HG03558 (cell line): ENCODE measurements around the gene BCKDK.
"Not testable (repeated sequence)": the region's sequence is repeated elsewhere in the genome, so short reads cannot be mapped to it uniquely, and the experiment has no call there.

Experiments
- ATAC-seq: cut with Tn5 transposase; IDR thresholded peaks from one replicate; pipeline ENCODE4 v1.9.1; 2021; ENCODE audit warnings: moderate number of reproducible peaks; ENCODE audit not compliant: unreplicated experiment; ENCODE audit errors: extremely low read depth

The BCKDK gene

GRCh38 chr16:31136822-31137499, 28.8 kb downstream of the BCKDK start:
- ATAC-seq, result not testable (repeated sequence)

- ATAC-seq, result no peak
Observed at GRCh38 chr16:31138621-31139578, 30.7 kb downstream of the BCKDK start.

- not testable (repeated sequence) for ATAC-seq
Observed at GRCh38 chr16:31141071-31141469, 32.9 kb downstream of the BCKDK start.

GRCh38 chr16:31141489-31142108, 33.4 kb downstream of the BCKDK start:
- no peak for ATAC-seq

GRCh38 chr16:31142109-31143010, 34.2 kb downstream of the BCKDK start:
- ATAC-seq, result peak; percentile 73

- ATAC-seq, result no peak
Observed at GRCh38 chr16:31143011-31143693, 35.0 kb downstream of the BCKDK start.

- no peak for ATAC-seq
Observed at GRCh38 chr16:31143694-31144148, 35.5 kb downstream of the BCKDK start.

GRCh38 chr16:31144418-31144817, 36.2 kb downstream of the BCKDK start:
- ATAC-seq, result not testable (repeated sequence)

- ATAC-seq, result no peak
Observed at GRCh38 chr16:31145398-31145990, 37.3 kb downstream of the BCKDK start.

- no peak for ATAC-seq
Observed at GRCh38 chr16:31147574-31147973, 39.4 kb downstream of the BCKDK start.

- no peak for ATAC-seq
Observed at GRCh38 chr16:31148281-31148728, 40.1 kb downstream of the BCKDK start.

GRCh38 chr16:31148896-31149295, 40.7 kb downstream of the BCKDK start:
- ATAC-seq, result no peak

GRCh38 chr16:31149332-31149731, 41.1 kb downstream of the BCKDK start:
- no peak for ATAC-seq

GRCh38 chr16:31149894-31150890, 42.0 kb downstream of the BCKDK start, which contains the start of gene PRSS36:
Gene PRSS36 (minus strand): TSS chr16:31150066. CDS start chr16:31150035, 31 bp downstream.
- no peak for ATAC-seq

- not testable (repeated sequence) for ATAC-seq
Observed at GRCh38 chr16:31150976-31151375, 42.8 kb downstream of the BCKDK start.

- ATAC-seq, result no peak
Observed at GRCh38 chr16:31157136-31157535, 49.0 kb downstream of the BCKDK start.
